B cell (primary cell): ENCODE results near the gene TMEM33. TPM values are rescaled to one million over a fixed set of nuclear protein-coding genes. Genes with fewer than 3 reads are reported as not detected.

Source experiments
- ATAC-seq: fragments of 200-7000 bp; cut with Tn5 transposase; one replicate; pipeline ENCODE4 v1.10.0; 2021; ENCODE audit warnings: low read depth, mild to moderate bottlenecking, moderate number of reproducible peaks, moderate library complexity
- CTCF ChIA-PET: fragments of 350-600 bp; sonication (Branson Sonifier 250); formaldehyde crosslinking; loops from one replicate; lab custom pipeline; 2021; ENCODE audit warnings: antibody characterized with exemption, inconsistent platforms; lab: Charles Lee
- POLR2A ChIA-PET: fragments of 350-600 bp; sonication (Branson Sonifier 250); formaldehyde crosslinking; loops from one replicate; lab custom pipeline; 2021; ENCODE audit warnings: antibody characterized with exemption; lab: Charles Lee
- DNase-seq: peaks from one replicate; pipeline ENCODE4 v3.0.0; 2013
- H2AFZ ChIP-seq: 2 replicates; pipeline ENCODE4 v1.6.1; 2012; ENCODE audit warnings: mild to moderate bottlenecking, low read depth, low read length; ENCODE audit not compliant: insufficient read depth, poor library complexity, severe bottlenecking
- H3K27ac ChIP-seq, 2 donors: 1 replicate in 1 of 2; 2 replicates in 1 of 2; pipeline ENCODE4 v1.5.1; 2012 to 2013; ENCODE audit warnings: low read length in 2 of 2, mild to moderate bottlenecking in 2 of 2, moderate library complexity in 1 of 2
- H3K27me3 ChIP-seq, 4 experiments: fragments of 200-600 bp in 1 of 4; sonication (generic) in 1 of 4; replicated peaks in 1 of 4; 1 replicate in 2 of 4; 2 replicates in 2 of 4; pipeline versions ENCODE4 v1.6.1 to v1.7.0; 2013 to 2016; ENCODE audit warnings: low read length in 3 of 4, mild to moderate bottlenecking in 2 of 4, mixed read lengths in 1 of 4, moderate library complexity in 1 of 4; ENCODE audit not compliant: insufficient read depth in 4 of 4, control insufficient read depth in 3 of 4; ENCODE audit errors: control extremely low read depth in 1 of 4
- H3K36me3 ChIP-seq, 2 experiments: replicated peaks in 1 of 2; 1 replicate in 1 of 2; 2 replicates in 1 of 2; pipeline versions ENCODE4 v1.6.1 to v1.7.1; 2013; ENCODE audit warnings: low read length in 1 of 2; ENCODE audit not compliant: insufficient read depth in 2 of 2, control insufficient read depth in 1 of 2; ENCODE audit errors: control extremely low read depth in 1 of 2, extremely low read depth in 1 of 2
- H3K4me1 ChIP-seq, 2 donors: fragments of 200-600 bp in 1 of 2; sonication (generic) in 1 of 2; 1 replicate in 1 of 2; 2 replicates in 1 of 2; pipeline versions ENCODE4 v1.5.1 to v1.6.1; 2013 to 2017; ENCODE audit warnings: low read length in 2 of 2; ENCODE audit not compliant: control insufficient read depth in 2 of 2, insufficient read depth in 2 of 2
- H3K4me2 ChIP-seq: replicated peaks from 2 replicates; pipeline ENCODE3; 2012; ENCODE audit warnings: mild to moderate bottlenecking, low read depth, low read length; ENCODE audit not compliant: poor library complexity, severe bottlenecking
- H3K4me3 ChIP-seq, 5 experiments: fragments of 200-600 bp in 1 of 5; sonication (generic) in 1 of 5; 1 replicate in 3 of 5; 2 replicates in 2 of 5; pipeline versions ENCODE4 v1.5.1 to v1.7.0; 2011 to 2016; ENCODE audit warnings: low read length in 4 of 5, mild to moderate bottlenecking in 4 of 5, low read depth in 2 of 5, control low read depth in 1 of 5, moderate library complexity in 1 of 5; ENCODE audit not compliant: insufficient read depth in 1 of 5; ENCODE audit errors: control extremely low read depth in 1 of 5, extremely low read depth in 1 of 5
- H3K79me2 ChIP-seq: fragments of 200-600 bp; sonication (generic); one replicate; pipeline ENCODE4 v1.6.0; 2016; ENCODE audit warnings: low read length; ENCODE audit not compliant: control insufficient read depth, insufficient read depth
- H3K9ac ChIP-seq: fragments of 200-600 bp; sonication (generic); 2 replicates; pipeline ENCODE4 v1.6.1; 2017; ENCODE audit warnings: mild to moderate bottlenecking, low read length, moderate library complexity
- H3K9me3 ChIP-seq, 3 donors: one replicate each; pipeline versions ENCODE4 v1.6.1 to v1.7.1; 2013; ENCODE audit warnings: low read length in 2 of 3; ENCODE audit not compliant: control insufficient read depth in 2 of 3, insufficient read depth in 1 of 3; ENCODE audit errors: control extremely low read depth in 1 of 3
- H4K20me1 ChIP-seq: 2 replicates; pipeline ENCODE4 v1.6.0; 2012; ENCODE audit warnings: mild to moderate bottlenecking, low read length; ENCODE audit not compliant: insufficient read depth, control insufficient read depth, poor library complexity, severe bottlenecking
- H3K27ac Mint-ChIP-seq: one replicate; pipeline ENCODE4 v1.8.0; 2021; ENCODE audit warnings: mixed read lengths
- H3K27me3 Mint-ChIP-seq: one replicate; pipeline ENCODE4 v1.8.0; 2021; ENCODE audit warnings: mixed read lengths
- H3K4me1 Mint-ChIP-seq: one replicate; pipeline ENCODE4 v1.8.0; 2021; ENCODE audit warnings: mixed read lengths
- H3K4me3 Mint-ChIP-seq: one replicate; pipeline ENCODE4 v1.8.0; 2021; ENCODE audit warnings: mixed read lengths
- H3K9me3 Mint-ChIP-seq: one replicate; pipeline ENCODE4 v1.8.0; 2022; ENCODE audit warnings: mixed read lengths; ENCODE audit not compliant: insufficient read depth
- EZH2 ChIP-seq: IDR thresholded peaks from 2 replicates; pipeline ENCODE4 v1.6.1; 2012; ENCODE audit warnings: borderline replicate concordance, low read depth, mild to moderate bottlenecking, moderate library complexity, low read length; ENCODE audit not compliant: insufficient read depth, poor library complexity, severe bottlenecking
- WGBS: methylation state at CpG from one replicate; pipeline ENCODE4 v1.1.5; 2013; ENCODE audit warnings: missing lambda C conversion rate; ENCODE audit not compliant: insufficient coverage; 5-methylcytosine and 5-hydroxymethylcytosine counted together
- intact Hi-C: fragments of 100-400 bp; cut with micrococcal nuclease; formaldehyde crosslinking; loops from one replicate; pipeline ENCODE4 v1.10.0; 2022
- polyA plus RNA-seq: library from polyadenylated mRNA; depleted of rRNA; stranded (reverse); fragments of >200 nt; gene quantifications from 2 replicates; pipeline ENCODE4 v1.2.3, GENCODE V29; 2012
- total RNA-seq, 2 donors: library from RNA; stranded (reverse); fragments of 120-200 nt in 1 of 2; gene quantifications; 1 replicate in 1 of 2; 2 replicates in 1 of 2; pipeline versions ENCODE4 v1.2.3 to v1.2.4, GENCODE V29; 2013 to 2022
- TF ChIP-seq, protein P1 (sequence below): fragments of 200-600 bp; IDR thresholded peaks from one replicate; pipeline ENCODE4 v1.8.0; 2022; ENCODE audit warnings: antibody characterized with exemption, mild to moderate bottlenecking

Gene TMEM33
- total and polyA plus RNA-seq, 2 donors (not counting 1 experiment from before 2014, with no cell fraction given): 10.5 to 39.2 TPM

DNA sequence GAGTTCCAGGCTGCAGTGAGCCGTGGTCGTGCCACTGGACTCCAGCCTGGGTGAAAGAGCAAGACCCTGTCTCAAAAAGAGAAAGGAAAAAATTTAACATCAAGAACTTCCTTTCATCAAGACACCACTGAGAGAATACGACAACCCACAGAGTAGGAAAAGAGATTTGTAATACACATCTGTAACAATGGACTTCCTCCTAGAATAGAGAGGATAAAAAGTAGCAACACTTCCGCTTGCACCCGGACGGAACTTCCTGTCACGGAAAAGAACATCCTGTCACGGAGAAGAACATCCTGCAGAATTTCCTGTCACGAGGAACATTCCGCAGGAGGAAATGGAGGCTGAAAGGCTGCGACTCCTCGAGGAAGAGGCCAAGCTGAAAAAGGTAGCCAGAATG lies 46.2 kb downstream of the TMEM33 start, which contains the start of gene DCAF4L1:
Gene DCAF4L1, plus strand, starts transcription at position 301 of the 400 bp plus-strand sequence. Its CDS starts 37 bp downstream, at position 338.
- no peak for ATAC-seq
- POLR2A ChIA-PET: no interaction called here

DNA sequence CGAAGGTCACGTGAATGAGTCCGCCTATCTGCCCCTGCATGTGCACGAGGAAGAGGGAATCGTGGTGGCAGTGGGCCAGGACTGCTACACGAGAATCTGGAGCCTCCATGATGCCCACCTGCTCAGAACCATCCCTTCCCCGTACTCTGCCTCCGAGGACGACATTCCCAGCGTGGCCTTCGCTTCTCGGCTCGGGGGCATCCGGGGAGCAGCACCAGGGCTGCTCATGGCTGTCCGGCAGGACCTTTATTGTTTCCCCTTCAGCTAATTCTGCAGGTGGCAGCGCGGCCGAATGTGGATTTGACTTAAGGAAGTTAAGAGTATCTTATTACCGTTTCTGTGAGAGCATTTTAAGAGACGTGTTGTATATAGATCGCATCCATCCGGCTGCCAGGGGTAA lies 47.5 kb downstream of the TMEM33 start:
- POLR2A ChIA-PET: no interaction called here
- DNase-seq: no peak
- Mint-ChIP-seq H3K4me1 (no peaks in the 10 kb centered on the region), H3K27me3 (peaks cover 4% of the 10 kb centered on the region), H3K4me3 (no peak overlapping the region), H3K27ac (no peak overlapping the region), H3K9me3 (no peaks in the 10 kb centered on the region)
- TF ChIP-seq, protein P1, sequence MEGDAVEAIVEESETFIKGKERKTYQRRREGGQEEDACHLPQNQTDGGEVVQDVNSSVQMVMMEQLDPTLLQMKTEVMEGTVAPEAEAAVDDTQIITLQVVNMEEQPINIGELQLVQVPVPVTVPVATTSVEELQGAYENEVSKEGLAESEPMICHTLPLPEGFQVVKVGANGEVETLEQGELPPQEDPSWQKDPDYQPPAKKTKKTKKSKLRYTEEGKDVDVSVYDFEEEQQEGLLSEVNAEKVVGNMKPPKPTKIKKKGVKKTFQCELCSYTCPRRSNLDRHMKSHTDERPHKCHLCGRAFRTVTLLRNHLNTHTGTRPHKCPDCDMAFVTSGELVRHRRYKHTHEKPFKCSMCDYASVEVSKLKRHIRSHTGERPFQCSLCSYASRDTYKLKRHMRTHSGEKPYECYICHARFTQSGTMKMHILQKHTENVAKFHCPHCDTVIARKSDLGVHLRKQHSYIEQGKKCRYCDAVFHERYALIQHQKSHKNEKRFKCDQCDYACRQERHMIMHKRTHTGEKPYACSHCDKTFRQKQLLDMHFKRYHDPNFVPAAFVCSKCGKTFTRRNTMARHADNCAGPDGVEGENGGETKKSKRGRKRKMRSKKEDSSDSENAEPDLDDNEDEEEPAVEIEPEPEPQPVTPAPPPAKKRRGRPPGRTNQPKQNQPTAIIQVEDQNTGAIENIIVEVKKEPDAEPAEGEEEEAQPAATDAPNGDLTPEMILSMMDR: no peak
- no peak for TF ChIP-seq EZH2
- H3K9ac ChIP-seq: no peak overlapping the region
- ATAC-seq: no peak
- no peaks in the 10 kb centered on the region for H3K79me2 ChIP-seq
- no peak overlapping the region for H3K4me3 ChIP-seq
- no peak overlapping the region for H3K27ac ChIP-seq
- intact Hi-C loops: no loop called here
- H3K9me3 ChIP-seq: no peaks in the 10 kb centered on the region
- no peaks in the 10 kb centered on the region for H3K27me3 ChIP-seq
- no peaks in the 10 kb centered on the region for H3K4me1 ChIP-seq
- 95% methylated on average over 19 of the region's 22 CpGs for WGBS
- CTCF ChIA-PET: no interaction called here
- no peaks in the 10 kb centered on the region for H4K20me1 ChIP-seq
- H3K4me2 ChIP-seq: no peak overlapping the region
- no peaks in the 10 kb centered on the region for H3K36me3 ChIP-seq
- no peak overlapping the region for H2AFZ ChIP-seq

More for the DNA sequence above, 46.2 kb downstream of the TMEM33 start, which contains the start of gene DCAF4L1:
- CTCF ChIA-PET: no interaction called here
- Histone ChIP-seq H4K20me1 (no peaks in the 10 kb centered on the region), H3K79me2 (no peaks in the 10 kb centered on the region), H3K36me3 (no peaks in the 10 kb centered on the region), H3K27me3 (no peaks in the 10 kb centered on the region), H3K4me1 (no peaks in the 10 kb centered on the region), H3K9ac (no peak within 1 kb of the TSS), H3K4me3 (no peak within 1 kb of the TSS), H3K9me3 (no peaks in the 10 kb centered on the region), H3K4me2 (no peak within 1 kb of the TSS), H3K27ac (no peak within 1 kb of the TSS), H2AFZ (no peak within 1 kb of the TSS)
- intact Hi-C loops: no loop called here
- Mint-ChIP-seq H3K4me1 (no peaks in the 10 kb centered on the region), H3K27ac (no peak within 1 kb of the TSS), H3K27me3 (peaks cover 4% of the 10 kb centered on the region), H3K4me3 (no peak within 1 kb of the TSS), H3K9me3 (no peaks in the 10 kb centered on the region)
- no peak for DNase-seq
- no peak for TF ChIP-seq EZH2
- TF ChIP-seq, protein P1: no peak
- 100% methylated on average over 11 of the region's 12 CpGs for WGBS
